PC-9 (cell line): ENCODE data around the gene FBXO36. TPM values are rescaled to one million over a fixed set of nuclear protein-coding genes. Genes with fewer than 3 reads are reported as not detected.

Experiments
- BruUV-seq: library from RNA; stranded (reverse); fragments of 400-500 nt; replicated peaks from 2 replicates; lab custom pipeline; 2021; lab: Mats Ljungman, UMichigan
- CTCF ChIA-PET: fragments of 300-600 bp; sonication (Branson Sonifier 250); formaldehyde crosslinking; loops from one replicate; lab custom pipeline; 2022; ENCODE audit warnings: antibody characterized with exemption; lab: Charles Lee
- POLR2A ChIA-PET: fragments of 300-600 bp; sonication (Branson Sonifier 250); formaldehyde crosslinking; loops from one replicate; lab custom pipeline; 2022; ENCODE audit warnings: antibody characterized with exemption; ENCODE audit not compliant: unreplicated experiment; lab: Charles Lee
- DNase-seq, 2 experiments: peaks; one replicate each; pipeline versions ENCODE4 v3.0.0 to v3.0.0-alpha.2; 2015 to 2022; ENCODE audit warnings: mixed read lengths in 1 of 2
- H2AFZ ChIP-seq: fragments of 200-600 bp; sonication (generic); 2 replicates; pipeline ENCODE4 v1.8.1; 2017; ENCODE audit warnings: antibody characterized with exemption
- H3F3A ChIP-seq: fragments of 200-600 bp; sonication (generic); 2 replicates; pipeline ENCODE4 v1.8.1; 2017; ENCODE audit warnings: antibody characterized with exemption, mild to moderate bottlenecking, low read depth; ENCODE audit not compliant: insufficient read depth
- H3K27ac ChIP-seq: fragments of 200-600 bp; sonication (generic); 2 replicates; pipeline ENCODE4 v1.6.1; 2016; ENCODE audit warnings: mixed run types
- H3K27me3 ChIP-seq: fragments of 200-600 bp; sonication (generic); 2 replicates; pipeline ENCODE4 v1.6.1; 2016; ENCODE audit warnings: low read depth, mixed run types; ENCODE audit not compliant: insufficient read depth
- H3K36me3 ChIP-seq: fragments of 200-600 bp; sonication (generic); 2 replicates; pipeline ENCODE4 v1.6.1; 2016; ENCODE audit warnings: low read depth, mixed run types
- H3K4me1 ChIP-seq: fragments of 200-600 bp; sonication (generic); replicated peaks from 2 replicates; pipeline ENCODE4 v1.6.1; 2016; ENCODE audit warnings: mixed run types; ENCODE audit not compliant: insufficient read depth
- H3K4me2 ChIP-seq: fragments of 200-600 bp; sonication (generic); 2 replicates; pipeline ENCODE4 v1.6.1; 2017; ENCODE audit warnings: mixed run types
- H3K4me3 ChIP-seq: fragments of 200-600 bp; sonication (generic); 2 replicates; pipeline ENCODE4 v1.6.1; 2016; ENCODE audit warnings: mixed run types
- H3K79me2 ChIP-seq: fragments of 200-600 bp; sonication (generic); 2 replicates; pipeline ENCODE4 v1.6.1; 2017; ENCODE audit warnings: low read depth, mixed run types
- H3K9me2 ChIP-seq: fragments of 200-600 bp; sonication (generic); 2 replicates; pipeline ENCODE4 v1.8.1; 2017; ENCODE audit warnings: mild to moderate bottlenecking; ENCODE audit not compliant: insufficient read depth
- H3K9me3 ChIP-seq: fragments of 200-600 bp; sonication (generic); 2 replicates; pipeline ENCODE4 v1.8.1; 2016; ENCODE audit warnings: low read depth; ENCODE audit not compliant: insufficient read depth
- H4K20me1 ChIP-seq: fragments of 200-600 bp; sonication (generic); 2 replicates; pipeline ENCODE4 v1.8.1; 2017; ENCODE audit not compliant: insufficient read depth
- EZH2 ChIP-seq: fragments of 200-600 bp; sonication (generic); IDR thresholded peaks from 2 replicates; pipeline ENCODE4 v1.8.0; 2017; ENCODE audit warnings: antibody characterized with exemption, low read depth
- intact Hi-C: fragments of 100-400 bp; cut with micrococcal nuclease; formaldehyde crosslinking; loops from one replicate; pipeline ENCODE4 v1.10.0; 2022; ENCODE audit not compliant: unreplicated experiment
- total RNA-seq: library from RNA; stranded (reverse); gene quantifications from 2 replicates; pipeline ENCODE4 v1.2.3, GENCODE V29; 2021
- TF ChIP-seq, protein P1 (sequence below): fragments of 200-600 bp; sonication (generic); conservative IDR thresholded peaks from 2 replicates; pipeline ENCODE4 v1.6.1; 2017; ENCODE audit warnings: mixed run types, antibody characterized with exemption, mild to moderate bottlenecking, moderate library complexity

Gene FBXO36
- total RNA-seq, 1 experiment from 2014 or later, result 3.9 TPM

DNA sequence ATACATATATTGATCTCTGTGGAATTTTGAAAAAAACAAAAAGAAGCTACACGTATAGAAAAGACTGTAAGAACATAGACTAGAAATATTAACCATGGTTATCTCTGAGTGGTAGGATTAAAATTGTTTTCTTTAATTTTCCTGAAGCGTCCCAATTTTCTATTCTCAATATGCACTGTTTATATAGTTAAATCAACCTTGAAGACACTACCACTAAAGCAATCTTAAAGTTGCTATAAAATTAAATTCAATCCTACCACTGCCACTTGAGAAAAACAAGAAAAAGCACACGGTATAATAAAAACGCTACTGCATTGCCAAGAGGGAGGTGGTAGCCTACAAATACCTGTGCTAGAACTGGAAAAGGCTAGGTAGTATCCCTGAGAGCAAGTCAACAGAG is 47.7 kb upstream of the FBXO36 start:
- ChIA-PET CTCF (no interaction called here), POLR2A (no interaction called here)
- H4K20me1 ChIP-seq, result peaks cover 24% of the 10 kb centered on the region
- TF ChIP-seq EZH2, result no peak
- TF ChIP-seq, protein P1, sequence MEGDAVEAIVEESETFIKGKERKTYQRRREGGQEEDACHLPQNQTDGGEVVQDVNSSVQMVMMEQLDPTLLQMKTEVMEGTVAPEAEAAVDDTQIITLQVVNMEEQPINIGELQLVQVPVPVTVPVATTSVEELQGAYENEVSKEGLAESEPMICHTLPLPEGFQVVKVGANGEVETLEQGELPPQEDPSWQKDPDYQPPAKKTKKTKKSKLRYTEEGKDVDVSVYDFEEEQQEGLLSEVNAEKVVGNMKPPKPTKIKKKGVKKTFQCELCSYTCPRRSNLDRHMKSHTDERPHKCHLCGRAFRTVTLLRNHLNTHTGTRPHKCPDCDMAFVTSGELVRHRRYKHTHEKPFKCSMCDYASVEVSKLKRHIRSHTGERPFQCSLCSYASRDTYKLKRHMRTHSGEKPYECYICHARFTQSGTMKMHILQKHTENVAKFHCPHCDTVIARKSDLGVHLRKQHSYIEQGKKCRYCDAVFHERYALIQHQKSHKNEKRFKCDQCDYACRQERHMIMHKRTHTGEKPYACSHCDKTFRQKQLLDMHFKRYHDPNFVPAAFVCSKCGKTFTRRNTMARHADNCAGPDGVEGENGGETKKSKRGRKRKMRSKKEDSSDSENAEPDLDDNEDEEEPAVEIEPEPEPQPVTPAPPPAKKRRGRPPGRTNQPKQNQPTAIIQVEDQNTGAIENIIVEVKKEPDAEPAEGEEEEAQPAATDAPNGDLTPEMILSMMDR, result no peak
- H2AFZ ChIP-seq, result no peak overlapping the region
- H3K79me2 ChIP-seq, result peaks cover 65% of the 10 kb centered on the region
- peaks cover 23% of the 10 kb centered on the region for H3K36me3 ChIP-seq
- no peaks in the 10 kb centered on the region for H3F3A ChIP-seq
- no peaks in the 10 kb centered on the region for H3K9me3 ChIP-seq
- no peak overlapping the region for H3K4me3 ChIP-seq
- H3K4me2 ChIP-seq, result no peak overlapping the region
- H3K27me3 ChIP-seq, result no peaks in the 10 kb centered on the region
- H3K27ac ChIP-seq, result no peak overlapping the region
- H3K9me2 ChIP-seq, result no peaks in the 10 kb centered on the region
- no peak for DNase-seq
- H3K4me1 ChIP-seq, result no peaks in the 10 kb centered on the region
- intact Hi-C loops, result no loop called here
- BruUV-seq, result no TSS peak

DNA sequence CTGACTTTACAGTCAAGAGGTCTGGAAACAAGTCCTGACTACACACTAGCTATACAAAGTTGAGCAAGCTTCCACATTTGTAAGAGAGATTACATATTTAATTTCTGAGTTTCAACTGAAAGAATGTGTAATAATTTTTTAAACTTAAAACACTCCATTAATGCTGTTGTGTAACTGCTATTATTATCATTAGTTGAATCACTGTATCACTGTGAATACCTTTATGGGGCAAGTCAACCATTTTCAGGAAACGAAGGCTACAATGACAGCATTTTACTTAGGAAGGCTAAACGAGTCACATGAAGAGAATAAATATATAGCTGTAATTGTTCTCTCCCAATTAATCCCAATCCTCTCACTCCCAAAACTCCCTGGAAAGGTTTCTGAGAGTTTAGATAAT is 46.8 kb upstream of the FBXO36 start:
- POLR2A ChIA-PET, result interaction anchor here (0.7 kb wide), 1 partner anchor 1033 kb away, joined by 5 read pairs; no protein-coding TSS in a partner anchor
- TF ChIP-seq EZH2, result no peak
- TF ChIP-seq, protein P1, result no peak
- no peak overlapping the region for H3K4me2 ChIP-seq
- peaks cover 24% of the 10 kb centered on the region for H4K20me1 ChIP-seq
- H3F3A ChIP-seq, result 0 out of 2 replicates have a peak, but pooled peaks cover 3% of the 10 kb centered on the region
- H3K79me2 ChIP-seq, result peaks cover 63% of the 10 kb centered on the region
- H3K4me1 ChIP-seq, result no peaks in the 10 kb centered on the region
- no peak overlapping the region for H3K4me3 ChIP-seq
- H3K9me2 ChIP-seq, result no peaks in the 10 kb centered on the region
- no peak for DNase-seq
- H3K27me3 ChIP-seq, result no peaks in the 10 kb centered on the region
- intact Hi-C loops, result no loop called here
- H3K9me3 ChIP-seq, result no peaks in the 10 kb centered on the region
- BruUV-seq, result no TSS peak
- CTCF ChIA-PET, result no interaction called here
- H3K27ac ChIP-seq, result no peak overlapping the region
- H2AFZ ChIP-seq, result no peak overlapping the region
- H3K36me3 ChIP-seq, result peaks cover 23% of the 10 kb centered on the region

DNA sequence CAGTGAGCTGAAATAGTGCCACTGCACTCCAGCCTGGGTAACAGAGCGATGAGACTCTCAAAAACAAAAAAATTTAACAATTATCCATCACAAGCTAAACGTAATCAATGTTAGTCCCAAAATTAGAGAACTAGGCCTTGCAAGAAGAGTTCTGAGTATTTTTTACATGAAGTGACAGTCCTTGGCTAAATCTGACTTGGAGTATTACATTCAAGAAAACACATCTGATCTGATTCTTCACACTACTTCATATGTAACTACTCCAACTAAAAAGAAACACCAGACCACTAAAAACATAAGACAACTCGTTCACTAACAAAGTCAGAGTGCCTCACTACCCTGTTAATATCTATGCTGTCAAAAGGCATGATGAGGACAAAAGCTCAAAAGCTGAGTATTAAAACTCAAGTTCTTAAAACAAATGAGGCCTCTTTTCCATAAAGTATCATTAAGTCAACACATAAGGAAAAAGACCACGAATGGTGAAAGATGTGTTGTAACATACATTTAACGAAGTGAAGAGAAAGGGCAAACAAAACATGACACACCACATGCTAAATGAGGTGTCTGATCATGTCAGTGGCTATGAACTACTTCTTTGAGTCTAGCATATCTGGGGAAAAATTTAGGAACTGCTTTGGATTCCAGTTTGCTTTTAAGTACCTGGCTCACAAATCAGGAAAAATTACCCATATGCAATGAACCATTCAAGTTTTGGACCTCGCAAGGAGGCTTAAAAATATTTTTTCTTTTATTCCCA is 42.9 kb upstream of the FBXO36 start:
- Histone ChIP-seq H3K9me2 (no peaks in the 10 kb centered on the region), H3K4me2 (no peak overlapping the region), H3F3A (peaks cover 7% of the 10 kb centered on the region; the same call in 1 of the 2 replicates), H3K4me3 (no peak overlapping the region), H2AFZ (no peak overlapping the region), H3K9me3 (no peaks in the 10 kb centered on the region), H3K79me2 (peaks cover 70% of the 10 kb centered on the region), H3K27ac (no peak overlapping the region), H3K36me3 (peaks cover 24% of the 10 kb centered on the region; the same call in 1 of the 2 replicates), H4K20me1 (peaks cover 41% of the 10 kb centered on the region), H3K27me3 (no peaks in the 10 kb centered on the region), H3K4me1 (no peaks in the 10 kb centered on the region)
- BruUV-seq, result no TSS peak
- DNase-seq, result no peak
- ChIA-PET POLR2A (no interaction called here), CTCF (no interaction called here)
- TF ChIP-seq EZH2, result no peak
- TF ChIP-seq, protein P1, result no peak
- intact Hi-C loops, result no loop called here
